Left ventricle myocardium inferior (tissue), 1 donor: ENCODE measurements around the gene SP110. TPM values are rescaled to one million over a fixed set of nuclear protein-coding genes. Genes with fewer than 3 reads are reported as not detected.
A peak's percentile ranks its signal among the peaks of the same experiment; 100 is the strongest.

ENCODE experiments used
- DNase-seq: peaks from one replicate; pipeline ENCODE4 v3.0.0-alpha.2; 2020
- H3K27ac ChIP-seq: fragments of 200-600 bp; replicated peaks from 2 replicates; pipeline ENCODE4 v1.8.0; 2021
- H3K27me3 ChIP-seq: fragments of 200-600 bp; 2 replicates; pipeline ENCODE4 v1.8.0; 2021; ENCODE audit warnings: low read depth
- H3K36me3 ChIP-seq: fragments of 200-600 bp; 2 replicates; pipeline ENCODE4 v1.8.0; 2021
- H3K4me1 ChIP-seq: fragments of 200-600 bp; 2 replicates; pipeline ENCODE4 v1.8.0; 2021
- H3K4me3 ChIP-seq: fragments of 200-600 bp; 2 replicates; pipeline ENCODE4 v1.8.0; 2021; ENCODE audit warnings: mild to moderate bottlenecking, moderate library complexity
- H3K9me3 ChIP-seq: fragments of 200-600 bp; replicated peaks from 2 replicates; pipeline ENCODE4 v1.8.0; 2021
- CTCF ChIP-seq: fragments of 200-600 bp; IDR thresholded peaks from 2 replicates; pipeline ENCODE4 v1.8.0; 2021; ENCODE audit warnings: antibody characterized with exemption, mild to moderate bottlenecking, borderline replicate concordance
- intact Hi-C: fragments of 100-400 bp; cut with micrococcal nuclease; formaldehyde crosslinking; loops from one replicate; pipeline ENCODE4 v1.11.0; 2022
- total RNA-seq: library from RNA; stranded (reverse); fragmentation: NEBNext Ultra II Directional; extraction: Animal tissue kit (Norgen Biotek cat#: 25700); gene quantifications from one replicate; pipeline ENCODE4 v1.2.1, GENCODE V29; 2021
- donor health status: DM: no; HTN: yes; CAD: no; lungs with severe emphysema.

The SP110 gene
- total RNA-seq, 1 donor from 2014 or later, result 10.5 TPM

DNA sequence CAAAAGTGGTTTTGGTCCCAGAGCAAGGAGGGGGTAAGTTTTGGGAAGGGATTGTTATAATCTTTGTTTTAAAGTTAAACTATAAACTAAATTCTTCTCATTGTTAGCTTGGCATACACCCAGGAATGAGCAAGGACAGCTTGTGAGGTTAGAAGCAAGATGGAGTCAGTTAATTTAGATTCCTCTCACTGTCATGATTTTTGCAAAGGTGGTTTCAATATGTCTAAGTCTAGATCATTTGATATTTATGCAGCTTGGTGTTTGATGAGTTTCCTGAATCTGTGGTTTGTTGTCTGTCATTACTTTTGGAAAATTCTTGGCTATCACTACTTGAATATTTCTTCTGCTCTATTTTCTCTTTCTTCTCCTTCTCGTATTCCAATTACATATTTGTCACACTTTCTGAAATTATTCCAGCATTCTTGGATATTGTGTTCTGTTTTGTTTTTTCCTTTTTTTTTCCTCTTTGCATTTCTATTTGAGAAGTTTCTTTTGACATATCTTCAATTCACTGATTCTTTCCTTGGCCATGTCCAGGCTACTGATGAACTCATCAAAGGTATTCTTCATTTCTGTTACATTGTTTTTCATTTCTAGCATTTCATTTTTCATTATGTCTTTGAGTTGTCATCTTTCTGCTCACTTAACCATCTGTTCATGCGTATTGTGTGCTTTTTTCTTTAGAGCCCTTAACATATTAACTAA, 10.9 kb upstream of the SP110 start:
- H3K36me3 ChIP-seq, result no peaks in the 10 kb centered on the region
- peaks cover 26% of the 10 kb centered on the region for H3K9me3 ChIP-seq
- no peaks in the 10 kb centered on the region for H3K4me1 ChIP-seq
- intact Hi-C loops, result no loop called here
- H3K27ac ChIP-seq, result no peak overlapping the region
- DNase-seq, result no peak
- H3K27me3 ChIP-seq, result no peaks in the 10 kb centered on the region
- TF ChIP-seq CTCF, result no peak
- no peak overlapping the region for H3K4me3 ChIP-seq

DNA sequence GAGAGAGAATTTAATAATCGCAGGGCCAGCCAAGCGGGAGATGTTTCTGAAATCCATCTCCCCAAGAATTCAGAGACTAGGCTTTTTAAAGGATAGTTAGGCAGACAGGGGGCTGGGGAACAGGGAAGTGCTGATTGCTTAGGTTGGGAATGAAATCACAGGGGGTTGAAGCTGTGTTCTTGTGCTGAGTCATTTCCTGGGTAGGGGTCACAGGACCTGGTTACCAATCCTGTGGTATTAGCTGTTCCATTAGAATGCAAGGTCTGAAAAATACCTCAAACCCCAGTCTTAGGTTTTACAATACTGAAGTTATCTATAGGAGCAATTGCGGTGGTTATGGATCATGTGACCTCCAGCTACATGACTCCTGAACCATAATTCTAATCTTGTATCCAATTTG, 10.3 kb upstream of the SP110 start:
- no peak overlapping the region for H3K27ac ChIP-seq
- TF ChIP-seq CTCF, result no peak
- H3K27me3 ChIP-seq, result no peaks in the 10 kb centered on the region
- DNase-seq, result no peak
- no peaks in the 10 kb centered on the region for H3K4me1 ChIP-seq
- H3K4me3 ChIP-seq, result no peak overlapping the region
- H3K36me3 ChIP-seq, result no peaks in the 10 kb centered on the region
- intact Hi-C loops, result no loop called here
- H3K9me3 ChIP-seq, result peaks cover 26% of the 10 kb centered on the region

- DNase-seq, result no peak
- H3K4me3 ChIP-seq, result no peak overlapping the region
- TF ChIP-seq CTCF, result no peak
- H3K27ac ChIP-seq, result no peak overlapping the region
- intact Hi-C loops, result no loop called here
- no peaks in the 10 kb centered on the region for H3K27me3 ChIP-seq
- no peaks in the 10 kb centered on the region for H3K4me1 ChIP-seq
- H3K9me3 ChIP-seq, result peaks cover 26% of the 10 kb centered on the region
- H3K36me3 ChIP-seq, result no peaks in the 10 kb centered on the region
Observed at GRCh38 chr2:230227216-230227615, 7.4 kb upstream of the SP110 start.

DNA sequence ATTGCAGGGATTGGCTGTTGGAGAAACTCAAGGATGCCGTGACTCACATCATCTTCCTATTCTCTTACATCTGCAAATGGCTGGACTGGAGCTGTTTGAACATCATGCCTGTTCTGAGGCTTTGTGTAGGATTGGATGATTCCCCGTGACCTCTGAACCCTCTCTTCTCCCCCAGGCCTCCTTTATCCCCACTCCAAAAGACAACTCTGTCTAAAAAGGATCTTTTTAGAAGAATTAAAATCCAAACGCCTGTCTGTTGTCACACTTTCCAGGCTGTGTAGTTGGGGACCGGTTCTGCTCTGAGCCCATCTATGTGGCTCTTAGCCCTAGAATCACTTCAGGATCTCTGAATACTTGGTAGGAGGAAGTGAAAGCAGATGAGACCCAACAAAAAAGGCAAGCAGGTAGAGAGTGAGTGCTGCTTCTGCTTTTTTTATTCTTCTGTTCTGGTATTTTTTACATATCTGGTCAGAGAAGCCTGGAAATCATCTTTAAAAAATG, 6.3 kb upstream of the SP110 start:
- intact Hi-C loops, result no loop called here
- Histone ChIP-seq H3K36me3 (no peaks in the 10 kb centered on the region), H3K4me1 (no peaks in the 10 kb centered on the region), H3K27ac (peak overlapping the region; percentile 39), H3K27me3 (no peaks in the 10 kb centered on the region), H3K9me3 (peaks cover 15% of the 10 kb centered on the region), H3K4me3 (peak overlapping the region; percentile 32)
- DNase-seq, result no peak
- TF ChIP-seq CTCF, result no peak

- no peaks in the 10 kb centered on the region for H3K27me3 ChIP-seq
- H3K9me3 ChIP-seq, result peaks cover 9% of the 10 kb centered on the region
- TF ChIP-seq CTCF, result no peak
- H3K36me3 ChIP-seq, result no peaks in the 10 kb centered on the region
- H3K27ac ChIP-seq, result peak within 1 kb of the TSS; percentile 39
- peak within 1 kb of the TSS; percentile 32 for H3K4me3 ChIP-seq
- peaks cover 3% of the 10 kb centered on the region for H3K4me1 ChIP-seq
- intact Hi-C loops, result no loop called here
- DNase-seq, result peak; percentile 31
Observed at GRCh38 chr2:230225486-230225885, 5.7 kb upstream of the SP110 start, which contains the start of gene SP140. TSS of gene SP140 (plus strand) at chr2:230225736. CDS start at chr2:230225845, 109 bp downstream.
